RWPE1 (cell line): Measurements from ENCODE around the gene SNX5.

Experiments
- CTCF ChIA-PET: fragments of 350-600 bp; sonication (Branson Sonifier 250); formaldehyde crosslinking; extraction: SDS; loops from one replicate; lab custom pipeline; 2021; lab: Yijun Ruan, JAX
- POLR2A ChIA-PET: fragments of 400-600 bp; formaldehyde crosslinking; extraction: SDS; loops from one replicate; lab custom pipeline; 2020; ENCODE audit warnings: antibody characterized with exemption; ENCODE audit not compliant: low non-redundant PET; lab: Yijun Ruan, JAX
- DNase-seq: peaks from one replicate; pipeline ENCODE4 v3.0.0; 2012; ENCODE audit warnings: low spot score
- H3K27ac ChIP-seq: fragments of 450-650 bp; 2 replicates; pipeline ENCODE4 v1.5.1; 2017
- CTCF ChIP-seq: fragments of 450-650 bp; conservative IDR thresholded peaks from 2 replicates; pipeline ENCODE4 v1.5.1; 2017; ENCODE audit warnings: low read depth, mild to moderate bottlenecking

SNX5 gene

GRCh38 chr20:17896771-17897369 is 71.7 kb downstream of the SNX5 start:
- ChIA-PET POLR2A (no interaction called here), CTCF (no interaction called here)

GRCh38 chr20:17896193-17896723 is 72.3 kb downstream of the SNX5 start:
- H3K27ac ChIP-seq = no peak overlapping the region
- no peak for DNase-seq
- ChIA-PET CTCF (no interaction called here), POLR2A (no interaction called here)
- TF ChIP-seq CTCF = no peak

More at GRCh38 chr20:17896771-17897369, 71.7 kb downstream of the SNX5 start:
- no peak for DNase-seq
- no peak overlapping the region for H3K27ac ChIP-seq
- TF ChIP-seq CTCF = no peak

- CTCF ChIA-PET = no interaction called here
- TF ChIP-seq CTCF = no peak
- no peak overlapping the region for H3K27ac ChIP-seq
- DNase-seq = no peak
- POLR2A ChIA-PET = no interaction called here
Observed at GRCh38 chr20:17895641-17896171, 72.9 kb downstream of the SNX5 start.

GRCh38 chr20:17893445-17893844 is 75.1 kb downstream of the SNX5 start:
- DNase-seq = no peak
- ChIA-PET POLR2A (no interaction called here), CTCF (no interaction called here)
- TF ChIP-seq CTCF = no peak
- no peak overlapping the region for H3K27ac ChIP-seq

- POLR2A ChIA-PET = no interaction called here
- CTCF ChIA-PET = no interaction called here
- TF ChIP-seq CTCF = no peak
Observed at GRCh38 chr20:17892189-17892938, 76.2 kb downstream of the SNX5 start.

More at GRCh38 chr20:17892189-17892938, 76.2 kb downstream of the SNX5 start:
- no peak overlapping the region for H3K27ac ChIP-seq
- no peak for DNase-seq
